Stimulated activated CD4-positive, alpha-beta T cell treated with anti-CD3 and anti-CD28 coated beads, Interleukin-12 subunit alpha, Interleukin-12 subunit beta, amount 100 ng/mL, for 4 hours (primary cell): Measurements from ENCODE around the gene KCTD6.
A peak's percentile ranks its signal among the peaks of the same experiment; 100 is the strongest.

ENCODE experiments used
- DNase-seq: peaks from one replicate; pipeline ENCODE4 v3.0.0-alpha.2; 2020

Gene KCTD6

DNA sequence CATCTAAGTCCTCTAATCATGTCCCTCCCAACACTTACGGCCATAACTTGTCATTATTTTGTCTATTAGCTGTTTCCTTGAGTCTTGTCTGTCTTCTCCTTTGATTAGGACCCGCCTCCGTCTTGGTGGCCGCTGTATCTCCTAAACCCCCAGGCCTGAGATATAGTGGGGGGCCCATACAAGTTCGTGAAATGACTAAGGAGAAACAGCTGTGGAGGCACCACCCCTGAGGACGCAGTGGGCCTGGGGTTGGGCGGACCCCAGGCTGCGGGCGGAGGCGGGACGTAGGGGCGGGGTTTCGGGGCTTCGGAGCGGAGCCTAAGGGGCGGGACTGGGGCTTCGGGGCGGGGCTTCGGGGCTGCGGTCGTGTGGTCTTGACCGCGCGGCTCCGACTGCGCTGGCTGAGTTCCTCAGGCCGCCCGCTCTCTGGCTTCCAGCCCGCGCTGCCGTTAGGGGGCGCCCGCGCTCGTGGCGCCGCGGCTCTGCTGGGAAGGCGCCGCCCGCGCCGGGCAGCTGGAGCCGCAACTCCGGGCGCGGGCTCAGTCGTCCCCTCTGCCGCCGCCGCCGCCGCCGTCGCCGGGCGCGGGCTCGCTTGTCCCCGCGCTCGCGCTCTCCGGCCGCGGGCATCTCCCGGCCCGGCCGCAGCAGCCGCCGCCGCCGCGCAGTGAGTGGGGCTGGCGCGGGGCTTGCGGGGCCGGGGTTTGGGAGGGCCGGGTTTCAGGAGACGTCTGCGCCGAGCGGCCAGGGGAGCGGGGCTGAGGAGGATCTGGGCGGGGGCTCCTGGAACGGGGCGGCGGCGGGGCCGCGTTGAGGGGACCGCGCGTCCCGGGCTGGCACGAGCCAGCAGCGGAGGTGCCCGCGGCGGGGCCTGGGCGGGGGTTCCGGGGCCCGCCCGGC is at the start of gene KCTD6:
Gene KCTD6, plus strand, starts transcription at position 591 of the 897 bp plus-strand sequence. CDS start 6,660 bp downstream, outside the sequence.
- DNase-seq: peak; percentile 92

DNA sequence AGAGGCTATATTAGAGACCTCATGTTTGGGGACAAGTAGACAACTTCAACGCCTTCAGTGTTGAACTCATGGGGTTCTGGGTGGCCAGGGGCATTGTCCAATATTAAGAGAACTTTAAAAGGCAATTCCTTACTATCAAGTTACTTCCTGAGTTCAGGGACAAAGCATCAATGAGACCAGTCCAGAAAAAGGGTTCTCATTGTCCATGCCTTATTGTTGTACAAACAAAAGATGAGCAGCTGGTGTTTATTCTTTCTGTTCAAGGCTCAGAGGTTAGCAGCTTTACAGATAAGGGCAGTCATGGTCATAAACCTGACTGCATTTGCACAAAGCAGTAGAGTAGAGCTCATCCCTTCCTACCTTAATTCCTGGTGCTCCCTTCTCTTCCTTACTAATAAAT is 39.7 kb upstream of the KCTD6 start:
- DNase-seq: no peak

GRCh38 chr3:58459160-58459559 is 32.7 kb upstream of the KCTD6 start:
- DNase-seq: no peak

DNA sequence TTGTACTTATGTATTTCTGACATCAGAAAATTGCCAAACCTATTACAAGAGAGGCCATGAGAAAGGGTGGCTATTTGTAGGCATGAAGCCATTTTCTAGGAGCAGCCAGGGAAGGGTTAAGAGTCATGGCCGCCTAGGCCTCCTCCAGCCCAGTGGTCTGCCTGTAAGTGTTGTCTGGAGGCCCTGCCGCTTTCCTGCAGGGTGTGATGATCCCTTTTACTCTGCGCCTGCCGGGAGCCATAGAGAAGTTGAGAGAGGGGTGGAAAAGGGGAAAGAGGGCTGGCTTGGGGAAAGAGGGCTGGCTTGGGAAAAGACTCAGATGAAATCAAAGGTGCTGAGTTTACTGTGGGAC is 29.1 kb upstream of the KCTD6 start:
- DNase-seq: no peak

DNA sequence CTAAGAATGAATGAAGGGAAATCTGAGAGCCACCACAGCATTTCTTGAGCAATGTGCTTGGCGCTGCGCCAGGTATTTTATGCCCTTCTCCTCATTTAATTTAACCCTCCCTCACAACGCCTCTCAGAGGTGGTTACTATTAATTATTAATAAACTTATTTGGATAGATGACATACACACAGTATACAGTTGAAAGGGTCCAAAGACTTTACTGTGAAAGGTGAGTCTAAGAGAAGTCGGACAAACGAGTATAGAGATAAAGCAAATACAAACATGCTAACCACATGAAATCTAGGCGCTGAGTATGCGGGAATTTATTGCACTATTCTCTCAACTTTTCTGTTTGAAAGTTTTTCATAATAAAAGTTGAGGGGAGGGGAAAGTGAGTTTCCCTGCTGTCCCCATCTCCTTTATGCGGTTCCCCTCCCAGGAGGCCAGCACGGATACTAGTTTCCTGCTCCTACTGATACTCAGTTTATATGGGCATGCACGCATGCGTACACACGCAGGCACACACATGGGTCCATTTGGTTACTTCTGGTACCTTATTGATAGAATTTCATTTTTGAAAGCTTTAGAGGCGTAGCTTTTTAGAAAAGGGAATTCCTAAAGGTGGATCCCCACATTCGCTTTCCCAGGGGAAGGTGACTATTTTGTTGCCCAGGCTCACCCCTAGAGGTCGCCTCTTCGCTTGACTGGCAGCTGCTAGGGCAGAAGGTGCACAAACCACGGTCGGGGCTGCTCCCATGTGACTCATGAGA is 28.5 kb upstream of the KCTD6 start:
- DNase-seq: peak; percentile 67

DNA sequence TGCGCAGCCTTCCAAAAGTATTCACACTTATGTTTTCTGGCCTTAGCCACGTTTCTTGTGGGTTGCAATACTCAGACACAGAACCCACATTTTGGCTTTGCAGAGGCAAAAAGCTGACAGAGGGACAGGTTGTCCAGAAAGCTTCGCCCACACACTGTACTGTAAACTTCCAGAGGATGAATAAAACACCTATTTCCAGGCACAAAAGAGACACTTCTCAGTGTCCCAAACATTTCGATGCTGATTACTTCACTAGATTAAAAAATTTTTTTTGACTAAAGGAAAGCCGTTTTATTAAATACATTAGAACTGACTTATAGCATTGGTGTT is 28.0 kb upstream of the KCTD6 start:
- no peak for DNase-seq

DNA sequence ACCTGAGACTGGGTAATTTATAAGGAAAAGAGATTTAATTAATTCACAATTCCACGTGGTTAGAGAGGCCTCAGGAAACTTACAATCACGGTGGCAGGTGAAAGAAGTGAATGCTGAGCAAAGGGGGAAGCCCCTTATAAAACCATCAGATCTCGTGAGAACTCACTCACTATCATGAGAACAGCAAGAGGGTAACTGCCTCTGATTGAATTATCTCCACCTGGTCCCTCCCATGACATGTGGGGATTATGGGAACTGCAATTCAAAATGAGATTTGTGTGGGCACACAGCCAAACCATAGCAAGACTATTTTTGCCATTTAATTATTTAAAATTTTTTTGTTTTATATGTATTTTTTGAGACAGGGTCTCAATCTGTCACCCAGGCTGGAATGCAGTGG is 27.0 kb upstream of the KCTD6 start:
- DNase-seq: no peak

DNA sequence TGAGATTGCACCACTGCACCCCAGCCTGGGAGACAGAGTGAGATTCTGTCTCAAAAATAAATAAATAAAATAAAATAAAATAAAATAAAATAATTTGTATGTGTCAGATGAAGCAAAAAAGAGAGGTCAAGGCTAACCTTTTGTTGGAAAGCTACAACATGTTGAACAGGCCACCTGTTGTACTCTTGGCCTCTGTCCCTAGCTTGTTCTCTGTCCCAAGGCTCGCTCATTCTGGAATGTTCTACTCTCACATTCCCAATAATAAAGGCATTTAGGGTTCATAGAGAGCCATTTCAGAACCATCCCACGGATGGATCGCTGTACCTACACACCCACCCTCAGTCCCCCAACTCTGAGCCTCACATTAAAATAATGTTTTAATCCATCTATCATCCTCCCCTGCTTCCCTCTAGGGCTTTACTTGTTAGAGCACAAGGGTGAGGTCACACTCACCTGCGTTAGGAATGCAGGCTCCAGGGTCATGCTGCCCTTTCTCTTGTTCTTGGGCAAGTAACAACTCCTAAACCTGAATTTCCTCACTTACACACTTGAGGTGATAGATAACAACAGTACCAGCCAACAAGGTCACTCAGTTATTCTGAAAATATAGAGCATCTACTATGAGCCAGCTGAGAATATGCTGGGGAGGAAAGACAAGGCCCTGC is 24.9 kb upstream of the KCTD6 start:
- DNase-seq: no peak

DNA sequence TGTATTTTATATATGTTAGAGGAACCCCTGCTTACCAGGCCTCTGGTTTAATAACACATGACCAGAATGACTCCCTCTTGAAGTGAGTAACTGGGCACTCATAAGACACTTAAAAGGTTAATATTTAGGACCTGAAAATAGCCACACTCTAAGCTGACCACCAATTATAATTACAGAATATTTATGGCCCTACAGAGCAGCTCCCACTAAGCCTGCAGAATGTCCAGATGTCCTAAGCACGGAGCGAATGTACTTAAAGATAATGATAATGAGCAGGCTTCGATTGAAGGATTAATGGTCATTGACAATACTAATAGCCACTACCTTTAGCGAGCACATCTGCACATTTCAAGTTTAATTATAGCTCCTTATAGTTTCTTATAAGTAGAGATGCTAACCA is 22.8 kb upstream of the KCTD6 start:
- DNase-seq: no peak

DNA sequence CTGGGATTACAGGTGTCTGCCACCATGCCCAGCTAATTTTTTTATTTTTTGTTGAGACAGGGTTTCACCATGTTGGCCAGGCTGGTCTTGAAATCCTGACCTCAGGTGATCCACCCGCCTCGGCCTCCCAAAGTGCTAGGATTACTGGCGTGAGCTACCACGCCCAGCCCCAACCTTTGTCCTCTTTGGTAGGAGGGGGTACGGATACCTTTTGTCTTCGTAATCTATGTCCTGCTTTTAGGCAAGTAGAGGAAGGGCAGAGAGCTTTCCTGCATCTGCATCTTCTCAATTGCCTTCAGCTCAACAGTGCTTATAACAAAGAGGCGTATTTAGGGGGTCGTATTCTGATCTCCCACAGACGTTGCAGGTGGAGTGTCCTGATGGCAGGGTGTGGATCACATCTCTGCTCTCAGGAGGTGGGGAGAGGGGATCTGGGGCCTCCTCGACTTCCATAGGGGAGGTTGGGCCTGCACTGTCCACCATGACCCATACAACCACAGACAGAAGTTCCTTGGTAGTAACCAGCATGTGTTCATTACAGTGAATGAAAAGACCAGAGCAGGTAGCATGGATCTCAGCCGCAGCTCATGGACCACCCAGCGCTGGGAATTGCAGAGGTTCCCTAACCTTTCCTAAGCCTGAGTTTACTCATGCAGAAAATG is 21.4 kb upstream of the KCTD6 start:
- DNase-seq: no peak

DNA sequence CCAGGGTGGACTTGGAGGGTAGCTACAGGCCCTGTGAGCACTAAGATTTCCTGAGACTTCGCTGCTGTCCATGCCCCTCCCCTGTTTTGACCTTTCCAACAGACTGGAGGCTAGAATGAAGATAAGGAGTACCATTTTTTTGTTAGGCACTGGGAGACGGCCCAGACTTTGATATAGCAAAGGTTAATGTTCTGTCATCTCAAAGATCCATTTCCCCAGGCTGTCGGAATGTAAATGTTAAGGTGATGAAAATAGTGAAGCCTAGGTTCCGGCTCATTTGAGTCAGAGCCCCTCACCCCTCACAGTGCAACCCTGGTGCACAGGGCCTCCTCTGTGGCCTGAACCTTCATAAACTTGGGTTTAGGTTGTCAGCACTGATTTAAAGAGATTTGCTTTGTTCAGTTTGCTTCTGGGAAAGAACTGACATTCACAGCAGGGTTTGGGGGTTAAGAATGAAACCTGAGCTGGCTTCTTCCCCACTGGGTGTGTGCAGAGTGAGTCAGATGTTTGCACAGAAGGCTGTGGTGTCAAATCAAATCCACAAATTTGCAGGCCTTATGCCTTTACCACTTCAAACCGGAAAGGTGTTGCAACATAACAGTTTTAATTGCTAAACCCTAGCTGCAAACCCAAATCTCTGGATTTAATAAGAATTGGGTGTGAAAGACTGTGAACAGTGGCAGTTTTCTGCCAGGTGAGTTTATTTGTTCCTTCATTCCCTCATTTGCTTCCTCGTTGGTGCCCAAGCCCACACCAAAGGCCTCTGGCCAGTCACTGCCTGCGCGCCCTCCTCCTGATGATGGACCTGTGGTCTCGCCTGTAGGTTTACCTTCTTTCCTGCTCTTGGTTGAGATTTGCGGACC is 20.6 kb upstream of the KCTD6 start:
- DNase-seq: peak; percentile 1

- no peak for DNase-seq
These were observed 18.6 kb upstream of the KCTD6 start for GRCh38 chr3:58473275-58473674.

DNA sequence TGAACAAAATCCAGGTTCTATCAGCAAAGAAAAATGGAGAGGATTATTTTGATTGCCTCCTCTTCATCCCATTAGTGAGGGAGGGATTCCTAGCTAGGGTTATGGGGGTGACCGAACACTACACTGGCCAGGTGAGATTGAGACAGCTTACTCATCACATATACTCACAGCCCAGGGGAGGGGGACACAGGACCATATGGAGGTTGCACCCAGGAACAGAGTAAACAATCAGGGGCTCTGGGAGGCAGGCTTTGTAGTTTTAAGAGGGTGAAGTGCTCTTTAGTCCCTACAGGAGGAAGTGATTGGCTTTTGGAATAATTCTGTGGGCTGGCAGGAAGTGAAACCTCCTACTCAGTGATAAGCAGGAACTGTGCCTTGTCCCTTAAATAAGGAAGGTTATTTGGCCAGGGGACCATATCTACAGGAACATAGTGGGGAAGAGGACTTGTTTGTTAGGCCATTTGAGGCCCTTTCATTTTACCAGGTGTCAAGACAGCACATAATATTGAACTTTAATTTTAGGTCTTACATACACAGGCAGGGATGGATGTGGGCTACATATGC is 17.5 kb upstream of the KCTD6 start:
- DNase-seq: no peak

DNA sequence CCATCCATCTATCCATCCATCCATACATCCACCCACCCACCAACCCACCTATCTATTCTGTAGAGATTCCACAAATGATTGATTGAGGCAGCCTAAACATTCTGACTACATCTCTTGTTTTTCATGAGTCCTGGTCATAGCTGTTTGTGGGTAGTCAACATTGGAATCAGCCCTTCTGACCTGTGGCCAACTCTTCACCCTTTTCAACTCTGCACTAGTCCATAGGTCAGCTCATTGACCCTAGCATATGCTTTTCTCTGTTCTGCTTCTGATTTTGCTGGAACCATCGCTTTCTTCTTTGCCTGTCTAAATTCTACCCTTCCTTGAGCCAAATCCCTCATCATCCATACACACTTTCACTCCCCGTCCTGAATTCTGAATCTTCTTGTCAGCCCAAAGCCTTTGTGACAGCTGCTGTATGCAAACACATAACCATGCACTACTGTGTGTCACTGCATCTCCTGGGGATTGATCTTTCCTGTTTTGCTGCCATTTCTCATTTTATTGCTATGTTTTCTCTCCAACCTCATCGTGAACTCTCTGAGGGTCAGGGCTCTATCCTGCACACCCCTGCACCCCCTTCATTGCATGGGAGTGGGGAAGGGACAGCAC is 16.8 kb upstream of the KCTD6 start:
- DNase-seq: no peak

DNA sequence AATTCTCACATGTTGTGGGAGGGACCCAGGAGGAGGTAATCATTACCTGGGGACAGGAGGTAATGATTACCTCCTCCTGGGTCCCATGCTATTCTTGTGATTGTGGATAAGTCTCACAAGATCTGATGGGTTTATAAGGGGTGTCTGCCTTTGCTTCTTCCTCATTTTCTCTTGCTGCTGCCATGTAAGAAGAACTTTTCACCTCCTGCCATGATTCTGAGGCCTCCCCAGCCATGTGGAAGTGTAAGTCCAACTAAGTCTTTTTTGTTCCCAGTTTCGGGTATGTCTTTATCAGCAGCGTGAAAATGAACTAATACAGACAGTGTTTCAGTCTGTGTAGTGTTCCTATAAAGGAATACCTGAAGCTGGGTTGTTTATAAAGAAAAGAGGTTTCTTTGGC is 13.1 kb upstream of the KCTD6 start:
- DNase-seq: no peak

DNA sequence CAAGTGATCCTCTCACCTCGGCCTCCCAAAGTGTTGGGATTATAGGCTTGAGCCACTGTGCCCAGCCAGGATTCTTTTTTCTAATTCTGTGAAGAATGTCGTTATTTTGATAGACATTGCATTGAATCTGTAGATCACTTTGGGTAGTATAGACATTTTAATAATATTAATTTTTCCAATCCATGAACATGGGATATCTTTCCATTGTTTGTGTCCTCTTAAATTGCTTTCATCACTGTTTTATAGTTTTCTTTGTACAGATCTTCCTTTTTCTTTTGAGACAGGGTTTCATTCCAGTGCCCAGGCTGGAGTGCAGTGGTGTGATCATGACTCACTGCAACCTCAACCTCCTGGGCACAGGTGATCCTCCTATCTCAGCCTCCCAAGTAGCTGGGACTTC is 11.6 kb upstream of the KCTD6 start:
- no peak for DNase-seq

DNA sequence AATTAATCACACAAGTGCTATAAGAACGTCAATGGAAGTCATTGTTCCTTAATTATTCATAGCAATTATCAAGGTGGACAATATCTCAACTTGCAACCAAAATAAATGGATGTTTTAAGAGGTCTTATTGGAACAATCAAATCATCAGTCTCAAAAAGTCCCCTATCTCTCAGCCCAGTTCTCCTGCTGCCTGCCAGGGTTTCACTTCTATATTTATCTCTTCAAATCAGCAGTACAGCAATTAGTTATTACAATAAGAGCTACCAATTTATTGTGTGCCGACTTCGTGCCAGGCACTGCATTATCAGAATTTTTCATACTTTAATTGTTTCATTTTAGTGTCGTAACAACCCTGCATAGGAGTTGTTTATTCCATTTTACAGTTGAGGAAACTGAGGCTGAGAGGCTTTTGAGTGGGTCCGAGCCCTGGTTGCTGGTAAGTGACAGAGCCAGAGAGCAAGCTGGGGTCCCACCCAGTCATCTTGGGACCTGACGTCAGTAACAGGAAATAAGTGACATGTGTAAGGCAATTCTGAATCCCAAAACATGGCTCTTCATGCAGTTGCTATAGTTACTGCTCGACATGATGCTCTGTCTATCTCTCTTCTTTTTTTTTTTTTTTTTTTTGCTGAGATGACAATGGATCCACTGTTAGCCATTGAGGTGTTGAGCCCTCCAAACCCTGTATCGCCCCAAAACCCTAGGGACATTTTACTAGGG is 8.8 kb upstream of the KCTD6 start:
- DNase-seq: no peak

DNA sequence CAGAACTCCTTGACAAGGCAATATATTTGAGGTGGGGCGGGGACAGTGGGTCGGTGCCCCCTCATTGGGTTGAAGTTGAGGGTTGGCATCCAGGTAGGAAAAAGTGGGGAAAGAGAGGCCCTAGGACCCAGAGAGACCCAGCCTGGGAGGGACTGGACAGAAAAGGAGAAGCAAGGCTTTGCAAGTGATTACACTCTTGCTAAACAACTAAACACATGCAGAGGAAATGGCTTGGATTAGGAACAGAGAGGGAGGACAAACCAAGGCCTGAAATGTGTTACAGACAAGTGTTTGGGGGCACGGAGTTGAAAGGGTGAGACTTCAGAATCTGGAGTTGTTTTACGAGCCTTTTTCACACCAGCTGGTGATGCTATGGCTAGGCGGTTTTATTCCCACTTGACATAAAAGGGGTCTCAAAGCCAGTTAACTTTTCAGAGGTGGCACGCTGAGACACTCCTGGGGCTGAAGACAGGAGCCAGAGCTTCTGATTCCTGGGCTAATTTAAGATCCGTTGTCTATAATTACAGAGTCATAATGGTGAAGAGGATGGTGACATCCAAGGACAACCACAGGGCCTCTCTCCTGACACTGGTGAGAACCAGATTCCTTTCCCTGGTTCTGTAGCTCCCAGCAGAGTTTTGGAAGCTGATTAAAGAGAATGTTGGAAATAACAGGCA is 7.7 kb upstream of the KCTD6 start:
- no peak for DNase-seq

GRCh38 chr3:58484722-58485069 is 7.2 kb upstream of the KCTD6 start:
- DNase-seq: no peak

- DNase-seq: no peak
These were observed 6.0 kb upstream of the KCTD6 start for GRCh38 chr3:58485801-58486435.
